SH-SY5Y (cell line): ENCODE data around the gene WDR20.

Experiments used
- GATA2 ChIP-seq: IDR thresholded peaks from 2 replicates; pipeline ENCODE4 v1.6.1; 2011; ENCODE audit warnings: mild to moderate bottlenecking, low read depth, low read length
- GATA3 ChIP-seq: IDR thresholded peaks from 2 replicates; pipeline ENCODE4 v1.6.1; 2011; ENCODE audit warnings: low read depth, mild to moderate bottlenecking, low read length, moderate library complexity

WDR20 gene

GRCh38 chr14:102181187-102181586, 41.5 kb downstream of the WDR20 start:
- TF ChIP-seq GATA2 (no peak), GATA3 (no peak)

GRCh38 chr14:102182190-102182589, 42.5 kb downstream of the WDR20 start:
- no peak for TF ChIP-seq GATA2

GRCh38 chr14:102182936-102183619, 43.4 kb downstream of the WDR20 start:
- TF ChIP-seq GATA2 = no peak
- TF ChIP-seq GATA3 = no peak

- TF ChIP-seq GATA2 = no peak
- no peak for TF ChIP-seq GATA3
These were observed 44.2 kb downstream of the WDR20 start for GRCh38 chr14:102183886-102184285.

GRCh38 chr14:102184316-102185035, 44.8 kb downstream of the WDR20 start:
- TF ChIP-seq GATA2 (no peak), GATA3 (no peak)

- TF ChIP-seq GATA3 (no peak), GATA2 (no peak)
These were observed 45.7 kb downstream of the WDR20 start for GRCh38 chr14:102185360-102185759.

- TF ChIP-seq GATA2 (no peak), GATA3 (no peak)
These were observed 47.3 kb downstream of the WDR20 start for GRCh38 chr14:102187044-102187443.

GRCh38 chr14:102187568-102188001, 47.9 kb downstream of the WDR20 start:
- TF ChIP-seq GATA2 (no peak), GATA3 (no peak)

GRCh38 chr14:102188187-102188586, 48.5 kb downstream of the WDR20 start:
- TF ChIP-seq GATA2 = no peak
- no peak for TF ChIP-seq GATA3

GRCh38 chr14:102189874-102190273, 50.2 kb downstream of the WDR20 start:
- TF ChIP-seq GATA3 (no peak), GATA2 (peak; percentile 38; the same call in 1 of the 2 replicates)

GRCh38 chr14:102192840-102193502, 53.3 kb downstream of the WDR20 start:
- TF ChIP-seq GATA2 (no peak), GATA3 (no peak)

GRCh38 chr14:102194856-102195255, 55.2 kb downstream of the WDR20 start:
- TF ChIP-seq GATA2 (no peak), GATA3 (no peak)

GRCh38 chr14:102195446-102195845, 55.7 kb downstream of the WDR20 start:
- TF ChIP-seq GATA3 (no peak), GATA2 (no peak)

- peak; percentile 65; the same call in 1 of the 2 replicates for TF ChIP-seq GATA2
- TF ChIP-seq GATA3 = peak; percentile 49; the same call in 1 of the 2 replicates
These were observed 56.6 kb downstream of the WDR20 start for GRCh38 chr14:102196039-102196901.
